HEK293T (cell line): ENCODE data around the gene ATP5ME.

Source experiments
- CTCF ChIA-PET: fragments of 350-600 bp; formaldehyde crosslinking; extraction: SDS; loops from one replicate; lab custom pipeline; 2021; ENCODE audit warnings: antibody characterized with exemption, inconsistent platforms; lab: Yijun Ruan, JAX
- POLR2A ChIA-PET: fragments of 350-600 bp; formaldehyde crosslinking; extraction: SDS; loops from one replicate; lab custom pipeline; 2020; ENCODE audit warnings: antibody characterized with exemption, inconsistent platforms; lab: Yijun Ruan, JAX
- DNase-seq: peaks from one replicate; pipeline ENCODE4 v3.0.0; 2012; ENCODE audit warnings: mixed read lengths; ENCODE audit errors: extremely low spot score
- ARNT ChIP-seq: fragments of 450-650 bp; IDR thresholded peaks from 2 replicates; pipeline ENCODE4 v1.6.1; 2017; ENCODE audit warnings: mild to moderate bottlenecking
- BHLHE40 ChIP-seq: fragments of 450-650 bp; IDR thresholded peaks from 2 replicates; pipeline ENCODE4 v1.6.1; 2016; ENCODE audit warnings: mild to moderate bottlenecking, moderate library complexity, borderline replicate concordance
- CTBP1 ChIP-seq: fragments of 450-650 bp; IDR thresholded peaks from 2 replicates; pipeline ENCODE4 v1.6.1; 2016; ENCODE audit warnings: borderline replicate concordance
- ELF4 ChIP-seq: fragments of 450-650 bp; IDR thresholded peaks from 2 replicates; pipeline ENCODE4 v1.6.1; 2017; ENCODE audit warnings: antibody characterized with exemption
- FOXA1 ChIP-seq: fragments of 450-650 bp; IDR thresholded peaks from 2 replicates; pipeline ENCODE4 v1.6.1; 2016; ENCODE audit warnings: mild to moderate bottlenecking
- FOXK2 ChIP-seq: fragments of 450-650 bp; IDR thresholded peaks from 2 replicates; pipeline ENCODE4 v1.6.1; 2016; ENCODE audit warnings: mild to moderate bottlenecking
- FOXM1 ChIP-seq: fragments of 450-650 bp; IDR thresholded peaks from 2 replicates; pipeline ENCODE4 v1.6.1; 2017; ENCODE audit warnings: mild to moderate bottlenecking, borderline replicate concordance
- HDGF ChIP-seq: fragments of 450-650 bp; IDR thresholded peaks from 2 replicates; pipeline ENCODE4 v1.6.1; 2017; ENCODE audit warnings: antibody characterized with exemption, borderline replicate concordance
- L3MBTL2 ChIP-seq: fragments of 450-650 bp; conservative IDR thresholded peaks from 2 replicates; pipeline ENCODE4 v1.6.1; 2016; ENCODE audit warnings: mild to moderate bottlenecking
- LEF1 ChIP-seq: fragments of 450-650 bp; IDR thresholded peaks from 2 replicates; pipeline ENCODE4 v1.6.1; 2017; ENCODE audit warnings: mild to moderate bottlenecking, borderline replicate concordance
- NFRKB ChIP-seq: fragments of 450-650 bp; IDR thresholded peaks from 2 replicates; pipeline ENCODE4 v1.6.1; 2016; ENCODE audit warnings: mild to moderate bottlenecking, moderate library complexity
- PKNOX1 ChIP-seq: fragments of 450-650 bp; IDR thresholded peaks from 2 replicates; pipeline ENCODE4 v1.6.1; 2016
- SP1 ChIP-seq: fragments of 450-650 bp; IDR thresholded peaks from 2 replicates; pipeline ENCODE4 v1.6.1; 2017
- SUZ12 ChIP-seq: fragments of 450-650 bp; IDR thresholded peaks from 2 replicates; pipeline ENCODE4 v1.6.1; 2016; ENCODE audit warnings: mild to moderate bottlenecking
- TARDBP ChIP-seq: fragments of 450-650 bp; IDR thresholded peaks from 2 replicates; pipeline ENCODE4 v1.6.1; 2016
- ZNF384 ChIP-seq: fragments of 450-650 bp; IDR thresholded peaks from 2 replicates; pipeline ENCODE4 v1.6.1; 2016

ATP5ME gene

GRCh38 chr4:624705-625590 lies 49.1 kb downstream of the ATP5ME start, which contains the start of gene PDE6B:
Gene PDE6B (plus strand): TSS chr4:625573. CDS start chr4:625627, 54 bp downstream.
- ChIA-PET POLR2A (no interaction called here), CTCF (no interaction called here)
- DNase-seq: no peak
- TF ChIP-seq HDGF (no peak), NFRKB (no peak), LEF1 (no peak), FOXA1 (no peak), FOXM1 (no peak), SUZ12 (no peak), CTBP1 (no peak), BHLHE40 (no peak), L3MBTL2 (no peak), PKNOX1 (no peak), ZNF384 (no peak), ARNT (no peak), ELF4 (no peak), TARDBP (no peak), FOXK2 (no peak), SP1 (no peak)

- TF ChIP-seq ELF4: no peak
- no peak for TF ChIP-seq FOXK2
- TF ChIP-seq ARNT: no peak
- no peak for TF ChIP-seq TARDBP
- TF ChIP-seq ZNF384: no peak
- no peak for TF ChIP-seq SP1
- no peak for TF ChIP-seq FOXA1
- TF ChIP-seq PKNOX1: no peak
- no peak for TF ChIP-seq NFRKB
- TF ChIP-seq LEF1: no peak
- no peak for TF ChIP-seq SUZ12
- TF ChIP-seq FOXM1: no peak
- TF ChIP-seq CTBP1: no peak
- no peak for TF ChIP-seq L3MBTL2
- no peak for TF ChIP-seq BHLHE40
- TF ChIP-seq HDGF: no peak
- DNase-seq: no peak
- ChIA-PET POLR2A (no interaction called here), CTCF (no interaction called here)
These were observed 50.0 kb downstream of the ATP5ME start for GRCh38 chr4:623914-624566.

GRCh38 chr4:622996-623913 lies 50.8 kb downstream of the ATP5ME start:
- no peak for TF ChIP-seq SUZ12
- TF ChIP-seq CTBP1: no peak
- no peak for TF ChIP-seq FOXK2
- TF ChIP-seq HDGF: no peak
- TF ChIP-seq PKNOX1: no peak
- no peak for TF ChIP-seq L3MBTL2
- TF ChIP-seq SP1: no peak
- ChIA-PET POLR2A (no interaction called here), CTCF (no interaction called here)
- DNase-seq: no peak
